Endothelial cell of umbilical vein (primary cell): ENCODE data around the gene CREG1. TPM values are rescaled to one million over a fixed set of nuclear protein-coding genes. Genes with fewer than 3 reads are reported as not detected.

Experiments used
- BruUV-seq: library from RNA; stranded (reverse); fragments of 400-500 nt; replicated peaks from 2 replicates; lab custom pipeline; 2021; lab: Mats Ljungman, UMichigan
- CTCF ChIA-PET: fragments of 300-600, 350-600 bp; sonication (Branson Sonifier 250); formaldehyde crosslinking; loops from one replicate; lab custom pipeline; 2021; ENCODE audit warnings: antibody characterized with exemption, inconsistent platforms; lab: Charles Lee
- POLR2A ChIA-PET: fragments of 300-600, 350-600 bp; sonication (Branson Sonifier 250); formaldehyde crosslinking; loops from one replicate; lab custom pipeline; 2021; ENCODE audit warnings: antibody characterized with exemption, inconsistent platforms; lab: Charles Lee
- DNase-seq: peaks from one replicate; pipeline ENCODE4 v3.0.0-alpha.2; 2011; ENCODE audit warnings: low read depth, low spot score
- FAIRE-seq: peaks from 2 replicates; lab custom pipeline; 2011; peaks lifted over from hg19 to GRCh38; lab: Jason Lieb, UNC
- H2AFZ ChIP-seq: 2 replicates; pipeline ENCODE4 v1.6.0; 2012; ENCODE audit warnings: low read depth, low read length, control low read depth, inconsistent platforms
- H3K27ac ChIP-seq: 2 replicates; pipeline ENCODE4 v1.5.1; 2011; ENCODE audit warnings: low read depth, mild to moderate bottlenecking, control low read depth, low read length, moderate library complexity; ENCODE audit not compliant: insufficient read depth
- H3K27me3 ChIP-seq, 2 experiments: 2 replicates each; pipeline versions ENCODE4 v1.6.0 to v1.6.1; 2011; ENCODE audit warnings: low read length in 2 of 2, mixed read lengths in 1 of 2; ENCODE audit not compliant: control insufficient read depth in 2 of 2, insufficient read depth in 2 of 2
- H3K36me3 ChIP-seq, 2 experiments: 2 replicates in 1 of 2; 3 replicates in 1 of 2; pipeline ENCODE4 v1.5.1; 2011; ENCODE audit warnings: low read length in 2 of 2, mild to moderate bottlenecking in 1 of 2, moderate library complexity in 1 of 2; ENCODE audit not compliant: control insufficient read depth in 2 of 2, insufficient read depth in 2 of 2; ENCODE audit errors: extremely low read depth in 1 of 2
- H3K4me1 ChIP-seq: 3 replicates; pipeline ENCODE4 v1.5.1; 2011; ENCODE audit warnings: mild to moderate bottlenecking, low read length; ENCODE audit not compliant: control insufficient read depth, insufficient read depth; ENCODE audit errors: extremely low read depth
- H3K4me2 ChIP-seq: 2 replicates; pipeline ENCODE4 v1.6.1; 2011; ENCODE audit warnings: low read length, control low read depth, mixed read lengths; ENCODE audit not compliant: insufficient read depth
- H3K4me3 ChIP-seq, 3 experiments: fragments of 200-600 bp in 1 of 3; sonication (generic), shearing (Covaris generic) in 1 of 3; replicated peaks in 1 of 3; 2 replicates each; pipeline ENCODE4 v1.5.1; 2011 to 2016; ENCODE audit warnings: control low read depth in 3 of 3, low read length in 3 of 3, mild to moderate bottlenecking in 2 of 3, inconsistent platforms in 1 of 3, low read depth in 1 of 3, moderate library complexity in 1 of 3; ENCODE audit not compliant: insufficient read depth in 1 of 3
- H3K79me2 ChIP-seq: 2 replicates; pipeline ENCODE4 v1.6.0; 2012; ENCODE audit warnings: low read length, inconsistent platforms; ENCODE audit not compliant: control insufficient read depth, insufficient read depth
- H3K9ac ChIP-seq: replicated peaks from 2 replicates; pipeline ENCODE3; 2011; ENCODE audit warnings: low read length, control low read depth; ENCODE audit not compliant: insufficient read depth; ENCODE audit errors: extremely low read depth
- H3K9me1 ChIP-seq: replicated peaks from 3 replicates; pipeline ENCODE4 v1.6.0; 2011; ENCODE audit warnings: mild to moderate bottlenecking, low read length; ENCODE audit not compliant: control insufficient read depth, insufficient read depth; ENCODE audit errors: extremely low read depth
- H3K9me3 ChIP-seq: replicated peaks from 2 replicates; pipeline ENCODE4 v1.5.1; 2012; ENCODE audit warnings: low read length, inconsistent platforms; ENCODE audit not compliant: control insufficient read depth, insufficient read depth
- H4K20me1 ChIP-seq: replicated peaks from 2 replicates; pipeline ENCODE3; 2011; ENCODE audit warnings: mild to moderate bottlenecking, low read length; ENCODE audit not compliant: control insufficient read depth, insufficient read depth; ENCODE audit errors: extremely low read depth
- CTCF ChIP-seq, 2 donors: IDR thresholded peaks; 1 replicate in 1 of 2; 2 replicates in 1 of 2; pipeline ENCODE4 v1.5.1; 2011; ENCODE audit warnings: low read length in 2 of 2, mild to moderate bottlenecking in 2 of 2, moderate library complexity in 2 of 2, control low read depth in 1 of 2, inconsistent platforms in 1 of 2, low read depth in 1 of 2; ENCODE audit not compliant: insufficient read depth in 1 of 2; ENCODE audit errors: extremely low read depth in 1 of 2
- EZH2 ChIP-seq: IDR thresholded peaks from 2 replicates; pipeline ENCODE4 v1.6.1; 2012; ENCODE audit warnings: borderline replicate concordance, low read depth, mild to moderate bottlenecking, moderate library complexity, low read length, inconsistent platforms; ENCODE audit not compliant: severe bottlenecking
- FOS ChIP-seq: IDR thresholded peaks from 2 replicates; pipeline ENCODE4 v1.6.1; 2011; ENCODE audit warnings: mild to moderate bottlenecking, low read length, moderate library complexity, borderline replicate concordance; ENCODE audit not compliant: insufficient read depth
- GATA2 ChIP-seq: IDR thresholded peaks from 2 replicates; pipeline ENCODE4 v1.7.0; 2011; ENCODE audit warnings: low read depth, mild to moderate bottlenecking, moderate library complexity, mixed read lengths, low read length; ENCODE audit not compliant: insufficient read length, insufficient read depth
- JUN ChIP-seq: IDR thresholded peaks from 2 replicates; pipeline ENCODE4 v1.6.1; 2011; ENCODE audit warnings: borderline replicate concordance, low read depth; ENCODE audit not compliant: insufficient read length, insufficient read depth
- MAX ChIP-seq: IDR thresholded peaks from 2 replicates; pipeline ENCODE4 v1.6.1; 2011; ENCODE audit not compliant: insufficient read depth, insufficient read length
- MYC ChIP-seq: IDR thresholded peaks from one replicate; pipeline ENCODE4 v1.6.1; 2011; ENCODE audit warnings: mild to moderate bottlenecking, low read depth, low read length
- POLR2A ChIP-seq: IDR thresholded peaks from 2 replicates; pipeline ENCODE4 v1.6.1; 2012; ENCODE audit warnings: low read depth, mild to moderate bottlenecking, control low read depth, low read length
- POLR2AphosphoS5 ChIP-seq: IDR thresholded peaks from 2 replicates; pipeline ENCODE4 v1.6.1; 2012; ENCODE audit warnings: low read depth, mild to moderate bottlenecking, control low read depth, low read length, moderate library complexity; ENCODE audit not compliant: insufficient read depth
- dilution Hi-C: fragments of 300-500 bp; cut with MboI; formaldehyde crosslinking; loops from one replicate; pipeline ENCODE4 v1.15.0; 2019; ENCODE audit warnings: low sequenced_read_pairs; ENCODE audit not compliant: extremely low pct_ligation_motif_present
- intact Hi-C: fragments of 100-400 bp; cut with micrococcal nuclease; formaldehyde crosslinking; loops from one replicate; pipeline ENCODE4 v1.10.0; 2022
- polyA plus RNA-seq, 4 experiments: library from polyadenylated mRNA; depleted of rRNA in 3 of 4; stranded (reverse) in 3 of 4; unstranded in 1 of 4; fragments of >200 nt; gene quantifications; 2 replicates each; pipeline versions ENCODE4 v1.2.1 to v1.2.3, GENCODE V29; 2011 to 2012; ENCODE audit warnings: missing spikeins in 1 of 4
- total RNA-seq: library from RNA; stranded (reverse); gene quantifications from 2 replicates; pipeline ENCODE4 v1.2.3, GENCODE V29; 2021

CREG1 gene
- total and polyA plus RNA-seq, 2 donors (not counting 3 experiments of a cell fraction or from before 2014, with no cell fraction given): 10.3 to 15.8 TPM

GRCh38 chr1:167520711-167521206 lies 32.8 kb downstream of the CREG1 start:
- no peak for TF ChIP-seq GATA2
- no peak for TF ChIP-seq POLR2A
- no peak for TF ChIP-seq CTCF (IDR thresholded peaks at IDR 0.05; ENCODE audit: extremely low read depth in 1 of 2, insufficient read depth in 1 of 2, low read depth in 1 of 2, low read length in 2 of 2)
- no peak for TF ChIP-seq EZH2
- no peak for TF ChIP-seq JUN
- no peak for TF ChIP-seq FOS
- no peak for TF ChIP-seq MYC
- no peak for TF ChIP-seq MAX
- TF ChIP-seq POLR2AphosphoS5: no peak
- no peaks in the 10 kb centered on the region for H3K4me1 ChIP-seq

More at GRCh38 chr1:167520711-167521206, 32.8 kb downstream of the CREG1 start:
- ChIA-PET CTCF (interaction anchor here (1.7 kb wide), 1 partner anchor 13 kb away, joined by 5 read pairs; no protein-coding TSS in a partner anchor), POLR2A (no interaction called here)
- H3K9me3 ChIP-seq: no peaks in the 10 kb centered on the region
- dilution Hi-C loops (no loop called here), intact Hi-C loops (no loop called here)
- H3K9me1 ChIP-seq: no peaks in the 10 kb centered on the region
- no TSS peak for BruUV-seq
- H3K27me3 ChIP-seq: no peaks in the 10 kb centered on the region
- no peaks in the 10 kb centered on the region for H3K79me2 ChIP-seq
- H3K4me2 ChIP-seq: no peak overlapping the region
- no peaks in the 10 kb centered on the region for H4K20me1 ChIP-seq
- DNase-seq (no peak), FAIRE-seq (no peak)
- H2AFZ ChIP-seq: no peak overlapping the region
- no peaks in the 10 kb centered on the region for H3K36me3 ChIP-seq
- no peak overlapping the region for H3K4me3 ChIP-seq
- no peak overlapping the region for H3K9ac ChIP-seq
- H3K27ac ChIP-seq: no peak overlapping the region
